ENCODE measurements around the gene BTN1A1. TPM values are rescaled to one million over a fixed set of nuclear protein-coding genes. Genes with fewer than 3 reads are reported as not detected.

BTN1A1 gene
- total and polyA plus RNA-seq, 9 of the 15 experiments (the other 6 are each of a cell fraction or from before 2014, with no cell fraction given), result 0.01 to 0.15 (median 0.06) TPM; not detected in 4

GRCh38 chr6:26457806-26458688 is 42.1 kb upstream of the BTN1A1 start, which contains the start of gene BTN2A1 (continued):
- TF ChIP-seq SFPQ (IDR thresholded peaks at IDR 0.05; ENCODE audit: low read depth, low read length) (no peak), POU5F1 (IDR thresholded peaks at IDR 0.05; ENCODE audit: borderline replicate concordance, low read depth, low read length, partially characterized antibody) (no peak), CGGBP1 (CRISPR knock-in tag; IDR thresholded peaks at IDR 0.05) (peak; percentile 29; the same call in 1 of the 2 replicates), NCOA6 (IDR thresholded peaks at IDR 0.05) (no peak), CHD4 (IDR thresholded peaks at IDR 0.05; ENCODE audit: insufficient read depth, insufficient replicate concordance, low read depth, low read length, poor library complexity, severe bottlenecking) (no peak), TAF7 (tag; IDR thresholded peaks at IDR 0.05) (peak; percentile 57; the same call in 1 of the 2 replicates), KAT2B (IDR thresholded peaks at IDR 0.05; ENCODE audit: low read depth, low read length) (no peak), L3MBTL2 (IDR thresholded peaks at IDR 0.05) (peak; percentile 46; the same call in 1 of the 2 replicates), ATF1 (CRISPR knock-in tag; IDR thresholded peaks at IDR 0.05) (no peak), ATF1 (tag; IDR thresholded peaks at IDR 0.05) (peak; percentile 95), MNT (conservative IDR thresholded peaks at IDR 0.05) (peak in 1 of 2 experiments; percentile 60; a peak in 2 of 4 replicates), MECOM (CRISPR knock-in tag; IDR thresholded peaks at IDR 0.05) (no peak), SPI1 (IDR thresholded peaks at IDR 0.05; ENCODE audit: borderline replicate concordance, low read depth, low read length) (peak; percentile 61; the same call in 1 of the 2 replicates), FOXJ3 (CRISPR knock-in tag; IDR thresholded peaks at IDR 0.05) (no peak), ZNF586 (CRISPR knock-in tag; conservative IDR thresholded peaks at IDR 0.05) (no peak), THRB (CRISPR knock-in tag; conservative IDR thresholded peaks at IDR 0.05) (0 out of 2 replicates have a peak, but pooled peaks have one; percentile 59), NRF1 (conservative IDR thresholded peaks at IDR 0.05 in 1 of 2, IDR thresholded peaks at IDR 0.05 in 1 of 2) (peak in 1 of 2 experiments; percentile 40; a peak in 2 of 4 replicates), DACH1 (IDR thresholded peaks at IDR 0.05; ENCODE audit: partially characterized antibody) (no peak), NKRF (IDR thresholded peaks at IDR 0.05; ENCODE audit: borderline replicate concordance) (peak; percentile 86)
